HepG2 (cell line): ENCODE data around the gene TEDC1. TPM values are rescaled to one million over a fixed set of nuclear protein-coding genes. Genes with fewer than 3 reads are reported as not detected.

Experiments used
- FOXO1 ChIP-seq: sonication (generic); formaldehyde crosslinking; IDR thresholded peaks from 2 replicates; pipeline ENCODE4 v1.4.0; 2020; ENCODE audit warnings: missing genetic modification reagents
- HNRNPL ChIP-seq: fragments of 200-400 bp; formaldehyde crosslinking; IDR thresholded peaks from 2 replicates; pipeline ENCODE4 v1.6.1; 2017; ENCODE audit warnings: mild to moderate bottlenecking, low read depth, low read length
- HOXA3 ChIP-seq: sonication (generic); formaldehyde crosslinking; IDR thresholded peaks from 2 replicates; pipeline ENCODE4 v1.5.0; 2020; ENCODE audit warnings: missing genetic modification reagents
- KDM6A ChIP-seq: IDR thresholded peaks from 2 replicates; pipeline ENCODE4 v1.6.1; 2016; ENCODE audit warnings: low read depth
- RORA ChIP-seq: sonication (generic); formaldehyde crosslinking; IDR thresholded peaks from 2 replicates; pipeline ENCODE4 v1.5.0; 2020; ENCODE audit warnings: mild to moderate bottlenecking, missing genetic modification reagents, moderate library complexity
- SAFB2 ChIP-seq: sonication (generic); formaldehyde crosslinking; IDR thresholded peaks from 2 replicates; pipeline ENCODE4 v1.5.1; 2020; ENCODE audit warnings: missing genetic modification reagents, low read depth, mild to moderate bottlenecking, borderline replicate concordance
- SNAI1 ChIP-seq: sonication (generic); formaldehyde crosslinking; IDR thresholded peaks from 2 replicates; pipeline ENCODE4 v1.5.0; 2020; ENCODE audit warnings: mild to moderate bottlenecking, missing genetic modification reagents, borderline replicate concordance
- SPEN ChIP-seq: sonication (generic); formaldehyde crosslinking; IDR thresholded peaks from 2 replicates; pipeline ENCODE4 v1.5.1; 2020; ENCODE audit warnings: low read depth, mild to moderate bottlenecking, missing genetic modification reagents
- ZBTB3 ChIP-seq: sonication (generic); formaldehyde crosslinking; IDR thresholded peaks from 2 replicates; pipeline ENCODE4 v1.4.0; 2020; ENCODE audit warnings: low read depth, mild to moderate bottlenecking, moderate library complexity, missing genetic modification reagents, borderline replicate concordance
- ZNF234 ChIP-seq: sonication (generic); formaldehyde crosslinking; conservative IDR thresholded peaks from 2 replicates; pipeline ENCODE4 v1.5.1; 2020; ENCODE audit warnings: mild to moderate bottlenecking, missing genetic modification reagents
- ZNF343 ChIP-seq: sonication (generic); formaldehyde crosslinking; IDR thresholded peaks from 2 replicates; pipeline ENCODE4 v1.4.0; 2020; ENCODE audit warnings: mild to moderate bottlenecking, missing genetic modification reagents
- ZNF605 ChIP-seq: sonication (generic); formaldehyde crosslinking; IDR thresholded peaks from 2 replicates; pipeline ENCODE4 v1.8.0; 2022; ENCODE audit warnings: mild to moderate bottlenecking, missing genetic modification reagents
- ZSCAN21 ChIP-seq: sonication (generic); formaldehyde crosslinking; IDR thresholded peaks from 2 replicates; pipeline ENCODE4 v1.8.0; 2022; ENCODE audit warnings: mild to moderate bottlenecking, missing genetic modification reagents, moderate library complexity, borderline replicate concordance
- polyA plus RNA-seq, 8 experiments: library from polyadenylated mRNA; depleted of rRNA in 3 of 8; stranded (reverse) in 7 of 8; unstranded in 1 of 8; fragments of >200 nt; fragmentation: Illumina TruSeq in 4 of 8; extraction: Trizol in 4 of 8; gene quantifications; 2 replicates each; pipeline versions ENCODE4 v1.2.1 to v1.2.3, GENCODE V29; 2011 to 2016; ENCODE audit warnings: low read depth in 4 of 8, missing spikeins in 1 of 8, mixed read lengths in 1 of 8; ENCODE audit not compliant: insufficient read depth in 1 of 8
- total RNA-seq, 5 experiments: library from RNA; depleted of rRNA; stranded (reverse); fragments of >200 nt; fragmentation: Illumina TruSeq; extraction: Trizol; gene quantifications; 2 replicates each; pipeline ENCODE4 v1.2.3, GENCODE V29; 2016; ENCODE audit warnings: low read depth in 1 of 5
- TF ChIP-seq, protein P1 (sequence below): sonication (generic); formaldehyde crosslinking; IDR thresholded peaks from 2 replicates; pipeline ENCODE4 v1.9.0; 2022; ENCODE audit warnings: low read depth, missing genetic modification reagents
- TF ChIP-seq, protein P2 (sequence below): sonication (generic); formaldehyde crosslinking; IDR thresholded peaks from 2 replicates; pipeline ENCODE4 v1.8.0; 2022; ENCODE audit warnings: mild to moderate bottlenecking, missing genetic modification reagents; ENCODE audit not compliant: insufficient replicate concordance
- TF ChIP-seq, protein P3 (sequence below): sonication (generic); formaldehyde crosslinking; conservative IDR thresholded peaks from 2 replicates; pipeline ENCODE4 v1.4.0; 2020; ENCODE audit warnings: mild to moderate bottlenecking, missing genetic modification reagents, moderate library complexity

The TEDC1 gene
- total and polyA plus RNA-seq, 2 of the 13 experiments (the other 11 are each of a cell fraction or from before 2014, with no cell fraction given), result 5.7 to 27.4 TPM

DNA sequence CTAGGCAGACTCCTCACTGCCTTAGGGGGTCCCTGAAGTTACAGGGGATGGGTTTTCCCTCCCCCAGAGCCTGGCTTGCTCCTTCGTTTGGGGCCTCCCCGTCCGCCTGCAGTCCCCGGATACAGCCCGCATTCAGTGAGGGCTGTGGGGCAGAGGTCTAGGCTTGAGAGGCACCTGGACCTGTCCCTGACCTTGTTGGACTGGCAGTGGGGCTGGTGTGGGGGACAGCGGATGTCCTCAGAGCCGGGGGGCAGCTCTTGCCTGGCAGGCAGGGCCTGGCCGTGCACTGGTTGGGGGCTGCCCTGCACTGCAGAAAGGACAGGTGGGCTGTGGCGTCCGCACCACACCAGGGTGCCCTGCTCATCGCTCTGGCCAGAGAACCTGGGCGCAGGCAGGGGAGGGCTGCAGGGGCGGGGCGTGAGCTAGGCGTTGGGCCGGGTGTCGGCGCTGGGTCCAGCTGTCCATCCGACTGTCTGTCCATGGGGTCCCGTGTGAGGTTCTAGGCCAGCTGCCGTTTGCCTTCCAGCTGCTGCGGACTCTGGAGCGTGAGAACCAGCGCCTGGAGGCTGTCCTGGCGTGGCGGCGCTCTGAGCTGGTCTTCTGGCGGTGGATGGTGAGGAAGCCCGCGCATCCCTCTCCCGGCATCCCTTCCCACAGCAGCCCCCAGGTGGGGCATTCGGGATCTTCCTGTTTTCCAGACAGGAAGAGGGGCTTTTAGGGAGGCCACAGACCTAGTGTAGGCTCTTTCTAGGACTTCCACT is 6.0 kb downstream of the TEDC1 start (continued):
- TF ChIP-seq SPEN (0 out of 2 replicates have a peak, but pooled peaks have one; percentile 10), SAFB2 (CRISPR knock-in tag) (no peak), HNRNPL (peak; percentile 69; the same call in 1 of the 2 replicates), ZNF605 (CRISPR knock-in tag) (0 out of 2 replicates have a peak, but pooled peaks have one; percentile 37), ZBTB3 (CRISPR knock-in tag) (0 out of 2 replicates have a peak, but pooled peaks have one; percentile 86), FOXO1 (peak; percentile 19; the same call in 1 of the 2 replicates), SNAI1 (0 out of 2 replicates have a peak, but pooled peaks have one; percentile 54), ZSCAN21 (CRISPR knock-in tag) (peak; percentile 27; the same call in 1 of the 2 replicates), ZNF343 (CRISPR knock-in tag) (0 out of 2 replicates have a peak, but pooled peaks have one; percentile 71), ZNF234 (CRISPR knock-in tag) (no peak), HOXA3 (0 out of 2 replicates have a peak, but pooled peaks have one; percentile 9), RORA (CRISPR knock-in tag) (no peak), KDM6A (CRISPR knock-in tag) (no peak)
- TF ChIP-seq, protein P1, sequence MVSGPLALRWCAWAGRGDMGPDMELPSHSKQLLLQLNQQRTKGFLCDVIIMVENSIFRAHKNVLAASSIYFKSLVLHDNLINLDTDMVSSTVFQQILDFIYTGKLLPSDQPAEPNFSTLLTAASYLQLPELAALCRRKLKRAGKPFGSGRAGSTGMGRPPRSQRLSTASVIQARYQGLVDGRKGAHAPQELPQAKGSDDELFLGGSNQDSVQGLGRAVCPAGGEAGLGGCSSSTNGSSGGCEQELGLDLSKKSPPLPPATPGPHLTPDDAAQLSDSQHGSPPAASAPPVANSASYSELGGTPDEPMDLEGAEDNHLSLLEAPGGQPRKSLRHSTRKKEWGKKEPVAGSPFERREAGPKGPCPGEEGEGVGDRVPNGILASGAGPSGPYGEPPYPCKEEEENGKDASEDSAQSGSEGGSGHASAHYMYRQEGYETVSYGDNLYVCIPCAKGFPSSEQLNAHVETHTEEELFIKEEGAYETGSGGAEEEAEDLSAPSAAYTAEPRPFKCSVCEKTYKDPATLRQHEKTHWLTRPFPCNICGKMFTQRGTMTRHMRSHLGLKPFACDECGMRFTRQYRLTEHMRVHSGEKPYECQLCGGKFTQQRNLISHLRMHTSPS (CRISPR knock-in tag), result peak; percentile 87
- TF ChIP-seq, protein P2, sequence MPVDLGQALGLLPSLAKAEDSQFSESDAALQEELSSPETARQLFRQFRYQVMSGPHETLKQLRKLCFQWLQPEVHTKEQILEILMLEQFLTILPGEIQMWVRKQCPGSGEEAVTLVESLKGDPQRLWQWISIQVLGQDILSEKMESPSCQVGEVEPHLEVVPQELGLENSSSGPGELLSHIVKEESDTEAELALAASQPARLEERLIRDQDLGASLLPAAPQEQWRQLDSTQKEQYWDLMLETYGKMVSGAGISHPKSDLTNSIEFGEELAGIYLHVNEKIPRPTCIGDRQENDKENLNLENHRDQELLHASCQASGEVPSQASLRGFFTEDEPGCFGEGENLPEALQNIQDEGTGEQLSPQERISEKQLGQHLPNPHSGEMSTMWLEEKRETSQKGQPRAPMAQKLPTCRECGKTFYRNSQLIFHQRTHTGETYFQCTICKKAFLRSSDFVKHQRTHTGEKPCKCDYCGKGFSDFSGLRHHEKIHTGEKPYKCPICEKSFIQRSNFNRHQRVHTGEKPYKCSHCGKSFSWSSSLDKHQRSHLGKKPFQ (CRISPR knock-in tag), result no peak
- TF ChIP-seq, protein P3, sequence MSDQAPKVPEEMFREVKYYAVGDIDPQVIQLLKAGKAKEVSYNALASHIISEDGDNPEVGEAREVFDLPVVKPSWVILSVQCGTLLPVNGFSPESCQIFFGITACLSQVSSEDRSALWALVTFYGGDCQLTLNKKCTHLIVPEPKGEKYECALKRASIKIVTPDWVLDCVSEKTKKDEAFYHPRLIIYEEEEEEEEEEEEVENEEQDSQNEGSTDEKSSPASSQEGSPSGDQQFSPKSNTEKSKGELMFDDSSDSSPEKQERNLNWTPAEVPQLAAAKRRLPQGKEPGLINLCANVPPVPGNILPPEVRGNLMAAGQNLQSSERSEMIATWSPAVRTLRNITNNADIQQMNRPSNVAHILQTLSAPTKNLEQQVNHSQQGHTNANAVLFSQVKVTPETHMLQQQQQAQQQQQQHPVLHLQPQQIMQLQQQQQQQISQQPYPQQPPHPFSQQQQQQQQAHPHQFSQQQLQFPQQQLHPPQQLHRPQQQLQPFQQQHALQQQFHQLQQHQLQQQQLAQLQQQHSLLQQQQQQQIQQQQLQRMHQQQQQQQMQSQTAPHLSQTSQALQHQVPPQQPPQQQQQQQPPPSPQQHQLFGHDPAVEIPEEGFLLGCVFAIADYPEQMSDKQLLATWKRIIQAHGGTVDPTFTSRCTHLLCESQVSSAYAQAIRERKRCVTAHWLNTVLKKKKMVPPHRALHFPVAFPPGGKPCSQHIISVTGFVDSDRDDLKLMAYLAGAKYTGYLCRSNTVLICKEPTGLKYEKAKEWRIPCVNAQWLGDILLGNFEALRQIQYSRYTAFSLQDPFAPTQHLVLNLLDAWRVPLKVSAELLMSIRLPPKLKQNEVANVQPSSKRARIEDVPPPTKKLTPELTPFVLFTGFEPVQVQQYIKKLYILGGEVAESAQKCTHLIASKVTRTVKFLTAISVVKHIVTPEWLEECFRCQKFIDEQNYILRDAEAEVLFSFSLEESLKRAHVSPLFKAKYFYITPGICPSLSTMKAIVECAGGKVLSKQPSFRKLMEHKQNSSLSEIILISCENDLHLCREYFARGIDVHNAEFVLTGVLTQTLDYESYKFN (CRISPR knock-in tag), result peak; percentile 16
